ENCODE data around the gene TOP3B. TPM values are rescaled to one million over a fixed set of nuclear protein-coding genes. Genes with fewer than 3 reads are reported as not detected.

TOP3B gene
- total RNA-seq, 2 experiments from 2014 or later, result 41.2 to 41.4 TPM

DNA sequence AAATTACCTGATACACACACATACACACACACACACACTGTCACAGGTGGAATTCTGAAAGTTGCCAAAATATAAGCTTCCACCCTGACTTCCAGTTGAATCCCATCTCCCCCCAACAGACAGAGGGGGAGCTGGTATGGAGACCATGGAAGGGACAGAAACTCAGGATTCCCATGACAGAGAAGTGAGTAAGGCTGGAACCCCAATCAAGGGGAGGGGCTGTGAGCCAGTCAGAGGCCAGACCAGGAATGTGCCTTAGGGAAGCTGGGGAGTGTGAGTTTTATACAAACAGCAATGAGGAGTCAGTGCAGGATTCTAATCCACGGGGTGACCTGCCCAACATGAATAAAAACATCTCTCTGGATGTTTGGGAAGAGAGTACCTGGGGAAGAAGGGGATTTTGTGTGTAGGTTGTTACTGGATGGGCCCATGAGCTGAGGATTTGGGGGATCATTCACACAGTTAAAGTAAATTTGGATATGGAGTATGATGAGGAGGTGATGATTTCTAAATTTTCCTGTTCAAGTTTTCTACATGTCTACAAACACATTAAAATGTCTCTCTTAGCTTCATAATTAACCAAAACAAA, 38.7 kb upstream of the TOP3B start:
- no peaks in the 10 kb centered on the region for H3K9me3 Mint-ChIP-seq
- CTCF ChIA-PET, result no interaction called here

DNA sequence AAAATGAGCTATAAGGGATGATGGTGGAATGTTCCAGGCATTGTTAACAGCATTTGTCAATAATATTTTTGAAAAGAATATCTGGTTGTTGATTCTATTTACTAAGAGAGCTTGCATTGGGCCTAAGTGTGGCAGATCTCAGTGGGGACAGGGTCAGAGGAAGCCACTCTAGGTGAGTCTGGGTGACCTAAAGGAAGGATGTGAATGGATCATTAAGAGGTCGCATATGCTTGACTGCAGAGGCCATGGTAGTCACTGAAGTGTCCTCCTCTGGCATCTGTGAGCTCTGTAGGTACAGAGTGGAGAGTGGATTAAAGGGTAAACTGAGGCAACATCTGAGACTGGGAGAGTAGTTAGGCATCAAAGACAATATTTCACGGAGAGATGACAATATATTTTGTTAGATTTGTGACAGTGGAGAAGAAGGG, 37.9 kb upstream of the TOP3B start:
- CTCF ChIA-PET, result no interaction called here
- intact Hi-C loops (cut with micrococcal nuclease), result no loop called here
- no peak for DNase-seq
- Mint-ChIP-seq H3K27me3 (ENCODE audit: low read depth) (no peaks in the 10 kb centered on the region), H3K27ac (no peak overlapping the region), H3K4me1 (ENCODE audit: low read depth) (no peaks in the 10 kb centered on the region), H3K36me3 (ENCODE audit: low read depth) (no peaks in the 10 kb centered on the region), H3K4me3 (no peak overlapping the region), H3K9me3 (no peaks in the 10 kb centered on the region)

More for the DNA sequence above, 38.7 kb upstream of the TOP3B start:
- DNase-seq, result no peak
- H3K27me3 Mint-ChIP-seq (ENCODE audit: low read depth), result no peaks in the 10 kb centered on the region
- H3K4me1 Mint-ChIP-seq (ENCODE audit: low read depth), result no peaks in the 10 kb centered on the region
- H3K36me3 Mint-ChIP-seq (ENCODE audit: low read depth), result no peaks in the 10 kb centered on the region
- intact Hi-C loops (cut with micrococcal nuclease), result no loop called here
- H3K27ac Mint-ChIP-seq, result no peak overlapping the region
- H3K4me3 Mint-ChIP-seq, result no peak overlapping the region

- CTCF ChIA-PET, result no interaction called here
- Mint-ChIP-seq H3K4me1 (ENCODE audit: low read depth) (no peaks in the 10 kb centered on the region), H3K9me3 (no peaks in the 10 kb centered on the region), H3K27me3 (ENCODE audit: low read depth) (no peaks in the 10 kb centered on the region), H3K4me3 (no peak overlapping the region), H3K27ac (no peak overlapping the region), H3K36me3 (ENCODE audit: low read depth) (no peaks in the 10 kb centered on the region)
- intact Hi-C loops (cut with micrococcal nuclease), result no loop called here
- no peak for DNase-seq
Measured at GRCh38 chr22:22019659-22020424, 37.3 kb upstream of the TOP3B start.

GRCh38 chr22:22018825-22019658, 36.5 kb upstream of the TOP3B start:
- no peaks in the 10 kb centered on the region for H3K36me3 Mint-ChIP-seq (ENCODE audit: low read depth)
- CTCF ChIA-PET, result no interaction called here
- no peaks in the 10 kb centered on the region for H3K27me3 Mint-ChIP-seq (ENCODE audit: low read depth)
- no peak overlapping the region for H3K4me3 Mint-ChIP-seq
- no peaks in the 10 kb centered on the region for H3K9me3 Mint-ChIP-seq
- no peak overlapping the region for H3K27ac Mint-ChIP-seq
- DNase-seq, result no peak
- no peaks in the 10 kb centered on the region for H3K4me1 Mint-ChIP-seq (ENCODE audit: low read depth)
- intact Hi-C loops (cut with micrococcal nuclease), result no loop called here

GRCh38 chr22:22015631-22016030, 33.0 kb upstream of the TOP3B start:
- Mint-ChIP-seq H3K36me3 (ENCODE audit: low read depth) (no peaks in the 10 kb centered on the region), H3K27me3 (ENCODE audit: low read depth) (peaks cover 3% of the 10 kb centered on the region), H3K27ac (no peak overlapping the region), H3K4me1 (ENCODE audit: low read depth) (no peaks in the 10 kb centered on the region), H3K4me3 (no peak overlapping the region), H3K9me3 (peaks cover 1% of the 10 kb centered on the region)
- CTCF ChIA-PET, result no interaction called here
- DNase-seq, result no peak
- intact Hi-C loops (cut with micrococcal nuclease), result no loop called here

GRCh38 chr22:22014285-22014659, 31.7 kb upstream of the TOP3B start:
- Mint-ChIP-seq H3K4me3 (no peak overlapping the region), H3K27me3 (ENCODE audit: low read depth) (peaks cover 10% of the 10 kb centered on the region), H3K9me3 (peaks cover 1% of the 10 kb centered on the region), H3K4me1 (ENCODE audit: low read depth) (no peaks in the 10 kb centered on the region), H3K36me3 (ENCODE audit: low read depth) (no peaks in the 10 kb centered on the region), H3K27ac (no peak overlapping the region)
- intact Hi-C loops (cut with micrococcal nuclease), result no loop called here
- DNase-seq, result no peak
- CTCF ChIA-PET, result interaction anchor here (0.6 kb wide), 1 partner anchor 737 kb away, joined by 3 read pairs; no protein-coding TSS in a partner anchor

- no peaks in the 10 kb centered on the region for H3K36me3 Mint-ChIP-seq (ENCODE audit: low read depth)
- H3K4me3 Mint-ChIP-seq, result no peak overlapping the region
- H3K27me3 Mint-ChIP-seq (ENCODE audit: low read depth), result peaks cover 13% of the 10 kb centered on the region
- H3K27ac Mint-ChIP-seq, result no peak overlapping the region
- peaks cover 1% of the 10 kb centered on the region for H3K9me3 Mint-ChIP-seq
- intact Hi-C loops (cut with micrococcal nuclease), result no loop called here
- no peak for DNase-seq
- H3K4me1 Mint-ChIP-seq (ENCODE audit: low read depth), result no peaks in the 10 kb centered on the region
- CTCF ChIA-PET, result no interaction called here
Measured at GRCh38 chr22:22013559-22014284, 31.1 kb upstream of the TOP3B start.

DNA sequence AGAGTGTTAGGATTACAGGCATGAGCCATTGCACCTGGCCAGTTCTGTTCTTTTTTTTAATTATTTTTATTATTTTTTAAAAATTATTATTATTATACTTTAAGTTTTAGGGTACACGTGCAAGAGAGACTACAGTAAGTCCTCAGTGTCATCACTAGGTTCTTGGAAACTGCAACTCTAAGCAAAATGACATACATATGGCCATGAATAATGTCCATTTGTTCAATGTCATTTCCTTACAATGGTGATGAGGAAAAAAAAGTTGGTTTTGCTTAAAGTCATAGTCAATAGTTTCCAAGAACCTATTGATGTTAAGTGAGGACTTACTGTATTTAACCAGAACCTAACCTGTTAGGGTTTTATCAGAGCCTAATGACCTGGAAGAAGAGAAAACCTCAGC, 29.4 kb upstream of the TOP3B start:
- no peak overlapping the region for H3K27ac Mint-ChIP-seq
- intact Hi-C loops (cut with micrococcal nuclease), result no loop called here
- no peak overlapping the region for H3K4me3 Mint-ChIP-seq
- H3K9me3 Mint-ChIP-seq, result peaks cover 1% of the 10 kb centered on the region
- peaks cover 13% of the 10 kb centered on the region for H3K27me3 Mint-ChIP-seq (ENCODE audit: low read depth)
- no peaks in the 10 kb centered on the region for H3K4me1 Mint-ChIP-seq (ENCODE audit: low read depth)
- CTCF ChIA-PET, result no interaction called here
- no peaks in the 10 kb centered on the region for H3K36me3 Mint-ChIP-seq (ENCODE audit: low read depth)
- DNase-seq, result no peak

DNA sequence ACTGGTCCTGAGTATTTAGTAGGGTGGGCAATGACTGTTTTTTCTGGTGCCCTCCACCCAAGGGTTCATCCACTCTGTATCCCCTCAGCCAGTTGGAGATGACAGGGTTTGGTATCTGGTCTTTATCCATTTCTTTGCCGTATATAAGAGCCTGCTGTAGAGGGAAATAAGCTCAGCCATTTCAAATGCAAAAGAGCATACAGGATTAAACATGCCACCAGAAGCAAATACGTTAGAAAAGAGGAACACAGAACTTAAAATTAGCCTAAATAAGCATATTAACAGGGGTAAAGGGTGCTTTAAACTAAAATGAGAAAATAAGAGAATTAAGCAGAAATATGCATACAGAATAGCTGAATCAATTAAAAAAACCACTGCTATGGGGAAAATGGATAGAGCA, 27.8 kb upstream of the TOP3B start:
- Mint-ChIP-seq H3K4me3 (no peak overlapping the region), H3K27ac (no peak overlapping the region), H3K36me3 (ENCODE audit: low read depth) (no peaks in the 10 kb centered on the region), H3K4me1 (ENCODE audit: low read depth) (no peaks in the 10 kb centered on the region), H3K9me3 (peaks cover 1% of the 10 kb centered on the region), H3K27me3 (ENCODE audit: low read depth) (peaks cover 13% of the 10 kb centered on the region)
- CTCF ChIA-PET, result no interaction called here
- no peak for DNase-seq
- intact Hi-C loops (cut with micrococcal nuclease), result no loop called here

DNA sequence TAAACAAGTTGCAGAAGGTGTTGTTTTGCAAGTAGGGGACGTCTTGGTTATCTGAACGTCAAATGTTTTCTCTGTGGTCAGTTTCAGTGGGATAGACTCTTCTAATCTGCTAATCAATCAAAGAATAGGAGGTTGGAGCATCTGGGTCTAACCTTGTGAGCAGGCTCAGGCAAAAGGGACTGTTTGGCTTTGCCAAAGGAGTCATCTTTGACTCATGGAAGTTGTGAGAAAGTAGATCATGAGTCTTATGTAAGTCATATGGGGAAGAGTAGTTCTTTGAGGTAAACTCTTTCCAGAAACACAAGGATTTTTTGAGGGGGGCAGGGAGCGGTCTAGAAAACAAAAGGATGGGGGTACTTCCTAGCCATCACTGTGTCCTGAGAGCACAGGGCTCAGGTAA, 27.1 kb upstream of the TOP3B start:
- no peak for DNase-seq
- peaks cover 1% of the 10 kb centered on the region for H3K9me3 Mint-ChIP-seq
- no peak overlapping the region for H3K4me3 Mint-ChIP-seq
- H3K27me3 Mint-ChIP-seq (ENCODE audit: low read depth), result peaks cover 13% of the 10 kb centered on the region
- no peaks in the 10 kb centered on the region for H3K36me3 Mint-ChIP-seq (ENCODE audit: low read depth)
- no peak overlapping the region for H3K27ac Mint-ChIP-seq
- no peaks in the 10 kb centered on the region for H3K4me1 Mint-ChIP-seq (ENCODE audit: low read depth)
- intact Hi-C loops (cut with micrococcal nuclease), result no loop called here
- CTCF ChIA-PET, result no interaction called here

- Mint-ChIP-seq H3K27me3 (ENCODE audit: low read depth) (peaks cover 11% of the 10 kb centered on the region), H3K27ac (no peak overlapping the region), H3K9me3 (no peaks in the 10 kb centered on the region), H3K4me1 (ENCODE audit: low read depth) (no peaks in the 10 kb centered on the region), H3K36me3 (ENCODE audit: low read depth) (no peaks in the 10 kb centered on the region), H3K4me3 (no peak overlapping the region)
- no peak for DNase-seq
- intact Hi-C loops (cut with micrococcal nuclease), result no loop called here
- CTCF ChIA-PET, result no interaction called here
Measured at GRCh38 chr22:22006596-22006990, 24.0 kb upstream of the TOP3B start.

- peaks cover 11% of the 10 kb centered on the region for H3K27me3 Mint-ChIP-seq (ENCODE audit: low read depth)
- no peaks in the 10 kb centered on the region for H3K4me1 Mint-ChIP-seq (ENCODE audit: low read depth)
- intact Hi-C loops (cut with micrococcal nuclease), result no loop called here
- CTCF ChIA-PET, result no interaction called here
- no peak for DNase-seq
- H3K4me3 Mint-ChIP-seq, result no peak overlapping the region
- no peak overlapping the region for H3K27ac Mint-ChIP-seq
- H3K9me3 Mint-ChIP-seq, result no peaks in the 10 kb centered on the region
- no peaks in the 10 kb centered on the region for H3K36me3 Mint-ChIP-seq (ENCODE audit: low read depth)
Measured at GRCh38 chr22:22005945-22006595, 23.5 kb upstream of the TOP3B start.

Measured in activated naive CD4-positive, alpha-beta T cell treated with anti-CD3 and anti-CD28 coated beads for 36 hours (primary cell).